ENCODE results near the gene UROC1.

Gene UROC1

DNA sequence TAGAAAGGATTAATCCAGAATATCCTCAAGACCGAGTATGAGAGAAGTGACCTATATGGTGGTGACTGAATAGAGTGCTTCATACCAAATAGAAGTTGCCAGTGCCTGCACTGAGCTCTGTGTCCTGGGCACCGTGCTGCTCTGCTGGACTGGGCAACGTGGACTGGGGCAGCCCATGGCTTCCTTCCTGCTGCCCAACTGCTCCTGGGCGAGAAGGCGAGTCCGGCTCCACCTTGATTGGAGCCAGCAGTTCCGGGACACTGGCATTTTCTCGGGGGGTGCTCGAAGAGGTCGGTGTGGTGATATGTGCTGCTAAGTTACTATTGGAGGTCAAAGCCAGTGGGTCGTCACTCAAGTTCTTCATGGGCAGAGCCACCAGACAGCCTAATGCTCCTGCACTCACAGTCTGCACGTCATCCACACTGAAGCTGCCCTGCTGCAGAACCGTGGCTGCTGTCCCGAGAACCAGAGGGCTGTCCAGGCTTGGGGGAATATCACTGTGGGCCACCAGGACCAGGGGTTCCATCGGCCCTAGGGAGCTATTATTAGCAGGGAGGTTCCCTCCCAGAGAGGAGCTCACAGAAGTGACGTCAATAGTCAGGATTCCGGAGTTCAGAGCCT is 56.0 kb downstream of the UROC1 start:
- no peak for DNase-seq (ENCODE audit: low read depth in 1 of 2, low spot score in 1 of 2)
- no peak overlapping the region for H3K4me3 ChIP-seq (replicated peaks; ENCODE audit: insufficient read depth, low read length)
- H3K27ac ChIP-seq (replicated peaks) = no peak overlapping the region
- H3K27me3 ChIP-seq (ENCODE audit: insufficient read depth, poor library complexity, severe bottlenecking) = no peaks in the 10 kb centered on the region
- no peak for TF ChIP-seq POLR2AphosphoS5 (IDR thresholded peaks at IDR 0.05; ENCODE audit: low read depth)
- TF ChIP-seq, protein P1, sequence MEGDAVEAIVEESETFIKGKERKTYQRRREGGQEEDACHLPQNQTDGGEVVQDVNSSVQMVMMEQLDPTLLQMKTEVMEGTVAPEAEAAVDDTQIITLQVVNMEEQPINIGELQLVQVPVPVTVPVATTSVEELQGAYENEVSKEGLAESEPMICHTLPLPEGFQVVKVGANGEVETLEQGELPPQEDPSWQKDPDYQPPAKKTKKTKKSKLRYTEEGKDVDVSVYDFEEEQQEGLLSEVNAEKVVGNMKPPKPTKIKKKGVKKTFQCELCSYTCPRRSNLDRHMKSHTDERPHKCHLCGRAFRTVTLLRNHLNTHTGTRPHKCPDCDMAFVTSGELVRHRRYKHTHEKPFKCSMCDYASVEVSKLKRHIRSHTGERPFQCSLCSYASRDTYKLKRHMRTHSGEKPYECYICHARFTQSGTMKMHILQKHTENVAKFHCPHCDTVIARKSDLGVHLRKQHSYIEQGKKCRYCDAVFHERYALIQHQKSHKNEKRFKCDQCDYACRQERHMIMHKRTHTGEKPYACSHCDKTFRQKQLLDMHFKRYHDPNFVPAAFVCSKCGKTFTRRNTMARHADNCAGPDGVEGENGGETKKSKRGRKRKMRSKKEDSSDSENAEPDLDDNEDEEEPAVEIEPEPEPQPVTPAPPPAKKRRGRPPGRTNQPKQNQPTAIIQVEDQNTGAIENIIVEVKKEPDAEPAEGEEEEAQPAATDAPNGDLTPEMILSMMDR (IDR thresholded peaks at IDR 0.05; ENCODE audit: insufficient read depth, low read length) = no peak
- TF ChIP-seq REST (IDR thresholded peaks at IDR 0.05; ENCODE audit: insufficient replicate concordance, low read depth) = no peak
- no peak for TF ChIP-seq GABPA (IDR thresholded peaks at IDR 0.05; ENCODE audit: low read depth)
- TF ChIP-seq SPI1 (IDR thresholded peaks at IDR 0.05; ENCODE audit: borderline replicate concordance, low read depth) = no peak

GRCh38 chr3:126460381-126460780 is 57.2 kb downstream of the UROC1 start:
- H3K27me3 ChIP-seq (ENCODE audit: insufficient read depth, poor library complexity, severe bottlenecking) = no peaks in the 10 kb centered on the region
- DNase-seq (ENCODE audit: low read depth in 1 of 2, low spot score in 1 of 2) = no peak
- H3K27ac ChIP-seq (replicated peaks) = no peak overlapping the region
- TF ChIP-seq POLR2AphosphoS5 (IDR thresholded peaks at IDR 0.05; ENCODE audit: low read depth) (no peak), SPI1 (IDR thresholded peaks at IDR 0.05; ENCODE audit: borderline replicate concordance, low read depth) (no peak)
- TF ChIP-seq, protein P1 (IDR thresholded peaks at IDR 0.05; ENCODE audit: insufficient read depth, low read length) = no peak
- H3K4me3 ChIP-seq (replicated peaks; ENCODE audit: insufficient read depth, low read length) = no peak overlapping the region

GRCh38 chr3:126459763-126460127 is 57.8 kb downstream of the UROC1 start:
- TF ChIP-seq POLR2AphosphoS5 (IDR thresholded peaks at IDR 0.05; ENCODE audit: low read depth) = no peak
- no peak for TF ChIP-seq GABPA (IDR thresholded peaks at IDR 0.05; ENCODE audit: low read depth)
- no peak for TF ChIP-seq SPI1 (IDR thresholded peaks at IDR 0.05; ENCODE audit: borderline replicate concordance, low read depth)
- TF ChIP-seq, protein P1 (IDR thresholded peaks at IDR 0.05; ENCODE audit: insufficient read depth, low read length) = no peak
- no peak for TF ChIP-seq REST (IDR thresholded peaks at IDR 0.05; ENCODE audit: insufficient replicate concordance, low read depth)
- no peak for DNase-seq (ENCODE audit: low read depth in 1 of 2, low spot score in 1 of 2)
- H3K27me3 ChIP-seq (ENCODE audit: insufficient read depth, poor library complexity, severe bottlenecking) = no peaks in the 10 kb centered on the region
- H3K27ac ChIP-seq (replicated peaks) = no peak overlapping the region
- no peak overlapping the region for H3K4me3 ChIP-seq (replicated peaks; ENCODE audit: insufficient read depth, low read length)

All from HL-60 (cell line).